Hematopoietic multipotent progenitor cell (in vitro differentiated cells): ENCODE results near the gene PCNA. TPM values are rescaled to one million over a fixed set of nuclear protein-coding genes. Genes with fewer than 3 reads are reported as not detected.

Experiments used
- DNase-seq, 3 donors: peaks; one replicate each; pipeline ENCODE4 v3.0.0-alpha.2; 2011 to 2015; ENCODE audit warnings: low read depth in 2 of 3, low spot score in 2 of 3
- small RNA-seq: library from RNA; depleted of rRNA; stranded (forward); fragments of <200 nt; gene quantifications from one replicate; pipeline ENCODE3, GENCODE V24; 2012
- total RNA-seq: library from RNA; depleted of rRNA; stranded (reverse); fragments of >200 nt; gene quantifications from one replicate; pipeline ENCODE4 v1.2.3, GENCODE V29; 2012

The PCNA gene
- total RNA-seq, 1 donor, result 153 TPM

- DNase-seq, result no peak
Measured at GRCh38 chr20:5070081-5070480, 49.7 kb downstream of the PCNA start.

- DNase-seq, result no peak
Measured at GRCh38 chr20:5069141-5069806, 50.5 kb downstream of the PCNA start.

GRCh38 chr20:5067877-5068645 lies 51.7 kb downstream of the PCNA start:
- DNase-seq, result no peak

- peak in 2 of 3 donors; percentile 39 to 68 for DNase-seq
Measured at GRCh38 chr20:5065879-5066383, 53.8 kb downstream of the PCNA start.

GRCh38 chr20:5065166-5065878 lies 54.4 kb downstream of the PCNA start:
- no peak for DNase-seq

Small RNAs within 50 kb of the gene (small RNA-seq; reads per million reads assigned to genes)
- gene RF00019 (not detected), gene RF00568 (not detected), gene RNA5SP474 (0.81 reads per million, percentile 19 among the genes with 10 or more reads in this experiment)

Other genes starting within 250 kb of the PCNA start
- gene SLC23A2, start 118.4 kb downstream of the PCNA start, total RNA-seq, result 21.0 TPM
- gene TMEM230, start 6.9 kb downstream of the PCNA start, total RNA-seq, result 49.8 TPM
- gene CDS2, start 7.0 kb upstream of the PCNA start, total RNA-seq, result 40.7 TPM
- not detected for gene PROKR2, start 197.0 kb upstream of the PCNA start, total RNA-seq